K562 (cell line): Measurements from ENCODE around the gene ZNF48. TPM values are rescaled to one million over a fixed set of nuclear protein-coding genes. Genes with fewer than 3 reads are reported as not detected.

Experiments used
- CREB1 ChIP-seq, 2 experiments: sonication (generic) in 1 of 2; formaldehyde crosslinking in 1 of 2; IDR thresholded peaks; 2 replicates each; pipeline versions ENCODE4 v1.6.1 to v1.8.0; 2012 to 2022; ENCODE audit warnings: inconsistent platforms in 1 of 2, mild to moderate bottlenecking in 1 of 2, missing genetic modification reagents in 1 of 2, moderate library complexity in 1 of 2
- FOXK2 ChIP-seq, 2 experiments: fragments of 450-650 bp; IDR thresholded peaks in 1 of 2; conservative IDR thresholded peaks in 1 of 2; 2 replicates each; pipeline ENCODE4 v1.6.1; 2016; ENCODE audit warnings: low read depth in 2 of 2, mild to moderate bottlenecking in 1 of 2
- KDM5B ChIP-seq: fragments of 200-600 bp; sonication (generic); IDR thresholded peaks from 2 replicates; pipeline ENCODE4 v1.6.1; 2012; ENCODE audit warnings: low read depth, mild to moderate bottlenecking, moderate library complexity, low read length, control low read depth, inconsistent platforms; ENCODE audit not compliant: insufficient replicate concordance
- PML ChIP-seq: IDR thresholded peaks from 2 replicates; pipeline ENCODE4 v1.6.1; 2012; ENCODE audit warnings: low read length, inconsistent platforms
- SMARCA5 ChIP-seq: fragments of 450-650 bp; IDR thresholded peaks from 2 replicates; pipeline ENCODE4 v1.6.1; 2016
- SMC3 ChIP-seq: conservative IDR thresholded peaks from 2 replicates; pipeline ENCODE4 v1.6.1; 2011; ENCODE audit warnings: low read depth, low read length, improper control_type of control experiment; ENCODE audit not compliant: insufficient read depth
- THAP12 ChIP-seq: fragments of 250-450 bp; sonication (Bioruptor Pico); IDR thresholded peaks from 2 replicates; pipeline ENCODE4 v1.9.0; 2021; ENCODE audit warnings: mild to moderate bottlenecking, inconsistent platforms
- TRIM24 ChIP-seq, 2 experiments: fragments of 450-650 bp; IDR thresholded peaks; 2 replicates each; pipeline ENCODE4 v1.6.1; 2016
- UBTF ChIP-seq, 2 experiments: IDR thresholded peaks; 2 replicates each; pipeline ENCODE4 v1.6.1; 2012; ENCODE audit warnings: improper control_type of control experiment in 2 of 2, low read depth in 2 of 2, low read length in 2 of 2, borderline replicate concordance in 1 of 2
- ZBTB40 ChIP-seq, 2 experiments: fragments of 450-650 bp in 1 of 2; sonication (generic) in 1 of 2; formaldehyde crosslinking in 1 of 2; IDR thresholded peaks; 2 replicates each; pipeline versions ENCODE4 v1.7.1 to v1.9.0; 2016 to 2022; ENCODE audit warnings: inconsistent platforms in 1 of 2, mild to moderate bottlenecking in 1 of 2, missing genetic modification reagents in 1 of 2
- ZNF134 ChIP-seq: fragments of 250-450 bp; sonication (Bioruptor Pico); conservative IDR thresholded peaks from 2 replicates; pipeline ENCODE4 v1.4.0; 2020
- polyA plus RNA-seq, 8 experiments: library from polyadenylated mRNA; depleted of rRNA in 4 of 8; stranded (reverse) in 5 of 8; unstranded in 3 of 8; fragments of >200 nt; fragmentation: Nextera tagmentation in 2 of 8; fragmentation: Illumina TruSeq in 1 of 8; extraction: Ambion mirVana in 2 of 8; extraction: Trizol in 1 of 8; gene quantifications; 2 replicates each; pipeline versions ENCODE4 v1.2.1 to v1.2.3, GENCODE V29; 2011 to 2014; ENCODE audit warnings: inconsistent platforms in 1 of 8, missing spikeins in 1 of 8
- total RNA-seq, 7 experiments: library from RNA; depleted of rRNA in 6 of 7; stranded (reverse); fragments of >200 nt in 6 of 7; fragmentation: Illumina TruSeq in 2 of 7; extraction: Trizol in 2 of 7; gene quantifications; 2 replicates each; pipeline versions ENCODE4 v1.2.1 to v1.2.3, GENCODE V29; 2011 to 2021; ENCODE audit warnings: low replicate concordance in 1 of 7

Gene ZNF48
- total and polyA plus RNA-seq, 9 of the 15 experiments (the other 6 are each of a cell fraction or from before 2014, with no cell fraction given), result 0.38 to 11.6 (median 4.7) TPM

- TF ChIP-seq ZBTB40 (IDR thresholded peaks at IDR 0.05), result peak; percentile 52; the same call in 1 of the 2 replicates
- no peak for TF ChIP-seq ZBTB40 (CRISPR knock-in tag; IDR thresholded peaks at IDR 0.05)
- no peak for TF ChIP-seq PML
- 0 out of 4 replicates have a peak, but pooled peaks of 1 of the 2 experiments have one; percentile 31 for TF ChIP-seq UBTF (IDR thresholded peaks at IDR 0.05; ENCODE audit: borderline replicate concordance in 1 of 2, low read depth in 2 of 2, low read length in 2 of 2)
- no peak for TF ChIP-seq CREB1 (IDR thresholded peaks at IDR 0.05)
- no peak for TF ChIP-seq CREB1 (CRISPR knock-in tag; IDR thresholded peaks at IDR 0.05)
- TF ChIP-seq SMC3, result no peak
- peak; percentile 24 for TF ChIP-seq KDM5B
- no peak for TF ChIP-seq THAP12 (CRISPR knock-in tag)
- 0 out of 2 replicates have a peak, but pooled peaks have one; percentile 55 for TF ChIP-seq SMARCA5
- TF ChIP-seq FOXK2 (conservative IDR thresholded peaks at IDR 0.05 in 1 of 2, IDR thresholded peaks at IDR 0.05 in 1 of 2; ENCODE audit: low read depth in 2 of 2), result no peak
- TF ChIP-seq TRIM24 (IDR thresholded peaks at IDR 0.05), result 0 out of 4 replicates have a peak, but pooled peaks of 1 of the 2 experiments have one; percentile 17
- no peak for TF ChIP-seq ZNF134 (CRISPR knock-in tag)
- TF ChIP-seq, all 486 proteins: peak for 14
Measured at GRCh38 chr16:30429418-30429677, 34.1 kb downstream of the ZNF48 start (continued).
